GM18499 (cell line): ENCODE results near the gene DDX5.

ENCODE experiments used
- ATAC-seq: cut with Tn5 transposase; IDR thresholded peaks from one replicate; pipeline ENCODE4 v1.9.1; 2021; ENCODE audit warnings: moderate number of reproducible peaks; ENCODE audit not compliant: insufficient read depth, unreplicated experiment

Gene DDX5

GRCh38 chr17:64455993-64456885, 49.9 kb downstream of the DDX5 start:
- no peak for ATAC-seq

- ATAC-seq = no peak
These were observed 56.5 kb downstream of the DDX5 start for GRCh38 chr17:64449545-64449944.

GRCh38 chr17:64448665-64449512, 57.2 kb downstream of the DDX5 start, which contains the start of gene MILR1:
Gene MILR1 (plus strand): TSS chr17:64449115. CDS start chr17:64449169, 54 bp downstream.
- peak; percentile 59 for ATAC-seq
